Fibroblast of gingiva (primary cell): ENCODE measurements around the gene PTPRD.
"Not testable (repeated sequence)": the region's sequence is repeated elsewhere in the genome, so short reads cannot be mapped to it uniquely, and the experiment has no call there.

Source experiments
- DNase-seq: peaks from one replicate; pipeline ENCODE4 v3.0.0-alpha.2; 2011; ENCODE audit warnings: low read depth

Gene PTPRD

GRCh38 chr9:9319007-9319406, 1293.8 kb downstream of the PTPRD start:
- DNase-seq = no peak

GRCh38 chr9:9310743-9311142, 1302.1 kb downstream of the PTPRD start:
- not testable (repeated sequence) for DNase-seq

GRCh38 chr9:9305600-9305999, 1307.2 kb downstream of the PTPRD start:
- no peak for DNase-seq

- DNase-seq = no peak
Measured at GRCh38 chr9:9299134-9299533, 1313.7 kb downstream of the PTPRD start.

GRCh38 chr9:9286001-9286400, 1326.8 kb downstream of the PTPRD start:
- no peak for DNase-seq

- DNase-seq = no peak
Measured at GRCh38 chr9:9284201-9284600, 1328.6 kb downstream of the PTPRD start.

- DNase-seq = no peak
Measured at GRCh38 chr9:9283159-9283986, 1329.4 kb downstream of the PTPRD start.

GRCh38 chr9:9275601-9276000, 1337.2 kb downstream of the PTPRD start:
- no peak for DNase-seq

GRCh38 chr9:9257999-9258498, 1354.8 kb downstream of the PTPRD start:
- no peak for DNase-seq

GRCh38 chr9:9246726-9247125, 1366.1 kb downstream of the PTPRD start:
- no peak for DNase-seq

GRCh38 chr9:9231946-9232345, 1380.9 kb downstream of the PTPRD start:
- no peak for DNase-seq

- no peak for DNase-seq
Measured at GRCh38 chr9:9229269-9229668, 1383.5 kb downstream of the PTPRD start.

GRCh38 chr9:9223175-9223574, 1389.6 kb downstream of the PTPRD start:
- DNase-seq = no peak

GRCh38 chr9:9222730-9223129, 1390.1 kb downstream of the PTPRD start:
- no peak for DNase-seq

GRCh38 chr9:9216934-9217333, 1395.9 kb downstream of the PTPRD start:
- no peak for DNase-seq

- DNase-seq = no peak
Measured at GRCh38 chr9:9215050-9215449, 1397.8 kb downstream of the PTPRD start.

GRCh38 chr9:9214066-9214465, 1398.7 kb downstream of the PTPRD start:
- no peak for DNase-seq

- no peak for DNase-seq
Measured at GRCh38 chr9:9212963-9213362, 1399.8 kb downstream of the PTPRD start.

GRCh38 chr9:9202276-9202675, 1410.5 kb downstream of the PTPRD start:
- DNase-seq = no peak

- no peak for DNase-seq
Measured at GRCh38 chr9:9186086-9186485, 1426.7 kb downstream of the PTPRD start.

GRCh38 chr9:9182431-9182830, 1430.4 kb downstream of the PTPRD start:
- DNase-seq = no peak

GRCh38 chr9:9177081-9177480, 1435.7 kb downstream of the PTPRD start:
- DNase-seq = no peak

- DNase-seq = no peak
Measured at GRCh38 chr9:9174358-9174757, 1438.4 kb downstream of the PTPRD start.

GRCh38 chr9:9173264-9173663, 1439.5 kb downstream of the PTPRD start:
- no peak for DNase-seq
